B cell (primary cell): Measurements from ENCODE around the gene INAFM2. TPM values are rescaled to one million over a fixed set of nuclear protein-coding genes. Genes with fewer than 3 reads are reported as not detected.

ENCODE experiments used
- ATAC-seq: fragments of 200-7000 bp; cut with Tn5 transposase; one replicate; pipeline ENCODE4 v1.10.0; 2021; ENCODE audit warnings: low read depth, mild to moderate bottlenecking, moderate number of reproducible peaks, moderate library complexity
- CTCF ChIA-PET: fragments of 350-600 bp; sonication (Branson Sonifier 250); formaldehyde crosslinking; loops from one replicate; lab custom pipeline; 2021; ENCODE audit warnings: antibody characterized with exemption, inconsistent platforms; lab: Charles Lee
- POLR2A ChIA-PET: fragments of 350-600 bp; sonication (Branson Sonifier 250); formaldehyde crosslinking; loops from one replicate; lab custom pipeline; 2021; ENCODE audit warnings: antibody characterized with exemption; lab: Charles Lee
- DNase-seq: peaks from one replicate; pipeline ENCODE4 v3.0.0; 2013
- H2AFZ ChIP-seq: 2 replicates; pipeline ENCODE4 v1.6.1; 2012; ENCODE audit warnings: mild to moderate bottlenecking, low read depth, low read length; ENCODE audit not compliant: insufficient read depth, poor library complexity, severe bottlenecking
- H3K27ac ChIP-seq, 2 donors: 1 replicate in 1 of 2; 2 replicates in 1 of 2; pipeline ENCODE4 v1.5.1; 2012 to 2013; ENCODE audit warnings: low read length in 2 of 2, mild to moderate bottlenecking in 2 of 2, moderate library complexity in 1 of 2
- H3K27me3 ChIP-seq, 4 experiments: fragments of 200-600 bp in 1 of 4; sonication (generic) in 1 of 4; replicated peaks in 1 of 4; 1 replicate in 2 of 4; 2 replicates in 2 of 4; pipeline versions ENCODE4 v1.6.1 to v1.7.0; 2013 to 2016; ENCODE audit warnings: low read length in 3 of 4, mild to moderate bottlenecking in 2 of 4, mixed read lengths in 1 of 4, moderate library complexity in 1 of 4; ENCODE audit not compliant: insufficient read depth in 4 of 4, control insufficient read depth in 3 of 4; ENCODE audit errors: control extremely low read depth in 1 of 4
- H3K36me3 ChIP-seq, 2 experiments: replicated peaks in 1 of 2; 1 replicate in 1 of 2; 2 replicates in 1 of 2; pipeline versions ENCODE4 v1.6.1 to v1.7.1; 2013; ENCODE audit warnings: low read length in 1 of 2; ENCODE audit not compliant: insufficient read depth in 2 of 2, control insufficient read depth in 1 of 2; ENCODE audit errors: control extremely low read depth in 1 of 2, extremely low read depth in 1 of 2
- H3K4me1 ChIP-seq, 2 donors: fragments of 200-600 bp in 1 of 2; sonication (generic) in 1 of 2; 1 replicate in 1 of 2; 2 replicates in 1 of 2; pipeline versions ENCODE4 v1.5.1 to v1.6.1; 2013 to 2017; ENCODE audit warnings: low read length in 2 of 2; ENCODE audit not compliant: control insufficient read depth in 2 of 2, insufficient read depth in 2 of 2
- H3K4me2 ChIP-seq: replicated peaks from 2 replicates; pipeline ENCODE3; 2012; ENCODE audit warnings: mild to moderate bottlenecking, low read depth, low read length; ENCODE audit not compliant: poor library complexity, severe bottlenecking
- H3K4me3 ChIP-seq, 5 experiments: fragments of 200-600 bp in 1 of 5; sonication (generic) in 1 of 5; 1 replicate in 3 of 5; 2 replicates in 2 of 5; pipeline versions ENCODE4 v1.5.1 to v1.7.0; 2011 to 2016; ENCODE audit warnings: low read length in 4 of 5, mild to moderate bottlenecking in 4 of 5, low read depth in 2 of 5, control low read depth in 1 of 5, moderate library complexity in 1 of 5; ENCODE audit not compliant: insufficient read depth in 1 of 5; ENCODE audit errors: control extremely low read depth in 1 of 5, extremely low read depth in 1 of 5
- H3K79me2 ChIP-seq: fragments of 200-600 bp; sonication (generic); one replicate; pipeline ENCODE4 v1.6.0; 2016; ENCODE audit warnings: low read length; ENCODE audit not compliant: control insufficient read depth, insufficient read depth
- H3K9ac ChIP-seq: fragments of 200-600 bp; sonication (generic); 2 replicates; pipeline ENCODE4 v1.6.1; 2017; ENCODE audit warnings: mild to moderate bottlenecking, low read length, moderate library complexity
- H3K9me3 ChIP-seq, 3 donors: one replicate each; pipeline versions ENCODE4 v1.6.1 to v1.7.1; 2013; ENCODE audit warnings: low read length in 2 of 3; ENCODE audit not compliant: control insufficient read depth in 2 of 3, insufficient read depth in 1 of 3; ENCODE audit errors: control extremely low read depth in 1 of 3
- H4K20me1 ChIP-seq: 2 replicates; pipeline ENCODE4 v1.6.0; 2012; ENCODE audit warnings: mild to moderate bottlenecking, low read length; ENCODE audit not compliant: insufficient read depth, control insufficient read depth, poor library complexity, severe bottlenecking
- H3K27ac Mint-ChIP-seq: one replicate; pipeline ENCODE4 v1.8.0; 2021; ENCODE audit warnings: mixed read lengths
- H3K27me3 Mint-ChIP-seq: one replicate; pipeline ENCODE4 v1.8.0; 2021; ENCODE audit warnings: mixed read lengths
- H3K4me1 Mint-ChIP-seq: one replicate; pipeline ENCODE4 v1.8.0; 2021; ENCODE audit warnings: mixed read lengths
- H3K4me3 Mint-ChIP-seq: one replicate; pipeline ENCODE4 v1.8.0; 2021; ENCODE audit warnings: mixed read lengths
- H3K9me3 Mint-ChIP-seq: one replicate; pipeline ENCODE4 v1.8.0; 2022; ENCODE audit warnings: mixed read lengths; ENCODE audit not compliant: insufficient read depth
- CTCF ChIP-seq: fragments of 200-600 bp; IDR thresholded peaks from one replicate; pipeline ENCODE4 v1.8.0; 2022; ENCODE audit warnings: antibody characterized with exemption, mild to moderate bottlenecking
- EZH2 ChIP-seq: IDR thresholded peaks from 2 replicates; pipeline ENCODE4 v1.6.1; 2012; ENCODE audit warnings: borderline replicate concordance, low read depth, mild to moderate bottlenecking, moderate library complexity, low read length; ENCODE audit not compliant: insufficient read depth, poor library complexity, severe bottlenecking
- WGBS: methylation state at CpG from one replicate; pipeline ENCODE4 v1.1.5; 2013; ENCODE audit warnings: missing lambda C conversion rate; ENCODE audit not compliant: insufficient coverage; 5-methylcytosine and 5-hydroxymethylcytosine counted together
- intact Hi-C: fragments of 100-400 bp; cut with micrococcal nuclease; formaldehyde crosslinking; loops from one replicate; pipeline ENCODE4 v1.10.0; 2022
- polyA plus RNA-seq: library from polyadenylated mRNA; depleted of rRNA; stranded (reverse); fragments of >200 nt; gene quantifications from 2 replicates; pipeline ENCODE4 v1.2.3, GENCODE V29; 2012
- total RNA-seq, 2 donors: library from RNA; stranded (reverse); fragments of 120-200 nt in 1 of 2; gene quantifications; 1 replicate in 1 of 2; 2 replicates in 1 of 2; pipeline versions ENCODE4 v1.2.3 to v1.2.4, GENCODE V29; 2013 to 2022

INAFM2 gene
- total and polyA plus RNA-seq, 2 donors (not counting 1 experiment from before 2014, with no cell fraction given): 3.0 to 7.0 TPM

- Histone ChIP-seq H3K4me2 (peak overlapping the region; percentile 14), H3K4me1 (peaks cover 19 to 36% of the 10 kb centered on the region in 2 donors), H3K9me3 (peaks cover 0 to 11% (median 0%) of the 10 kb centered on the region in 3 donors), H2AFZ (no peak overlapping the region), H3K4me3 (no peak overlapping the region), H4K20me1 (no peaks in the 10 kb centered on the region), H3K79me2 (no peaks in the 10 kb centered on the region), H3K27ac (no peak overlapping the region), H3K9ac (no peak overlapping the region), H3K27me3 (peaks cover 0 to 53% (median 23%) of the 10 kb centered on the region in 4 experiments), H3K36me3 (no peaks in the 10 kb centered on the region)
- H3K9me3 Mint-ChIP-seq: no peaks in the 10 kb centered on the region
- ChIA-PET CTCF (interaction anchor here (0.6 to 12.3 kb wide), 62 partner anchors 9 to 593 kb away, joined by 3 to 382 read pairs (median 4); partner anchors contain the start of genes BMF, CCDC9B, DISP2 and FSIP1), POLR2A (interaction anchor here (0.9 to 1.7 kb wide), 3 partner anchors 28 to 54 kb away, joined by 3 to 5 read pairs (median 4); partner anchors contain the start of gene PLCB2)
- WGBS: 51% methylated on average over 40 of the region's 40 CpGs
- peaks cover 24% of the 10 kb centered on the region for H3K27me3 Mint-ChIP-seq
- DNase-seq (peak; percentile 76), ATAC-seq (peak; percentile 28)
- TF ChIP-seq CTCF: peak; percentile 100
- TF ChIP-seq EZH2: no peak
- intact Hi-C loops: loop anchor here (1.0 to 5.0 kb wide), 5 partner anchors 31 to 347 kb away; partner anchors contain the start of genes BUB1B, EIF2AK4 and INAFM2
- H3K27ac Mint-ChIP-seq: no peak overlapping the region
- H3K4me3 Mint-ChIP-seq: peak overlapping the region; percentile 59
- peaks cover 29% of the 10 kb centered on the region for H3K4me1 Mint-ChIP-seq
Measured at GRCh38 chr15:40279437-40280141, 43.9 kb upstream of the INAFM2 start.
